ENCODE data around the gene ZAP70. TPM values are rescaled to one million over a fixed set of nuclear protein-coding genes. Genes with fewer than 3 reads are reported as not detected.

The ZAP70 gene
- total RNA-seq, 1 donor = under 0.01 TPM

GRCh38 chr2:97691166-97691565, 22.2 kb upstream of the ZAP70 start:
- no peak overlapping the region for H2AFZ ChIP-seq (ENCODE audit: low read length)
- H3K4me1 ChIP-seq (ENCODE audit: insufficient read depth, low read length) = no peaks in the 10 kb centered on the region
- H3K36me3 ChIP-seq (ENCODE audit: insufficient read depth, low read length) = no peaks in the 10 kb centered on the region
- no peak for TF ChIP-seq CTCF (IDR thresholded peaks at IDR 0.05; ENCODE audit: extremely low read depth, low read depth, low read length)
- H3K79me2 ChIP-seq (ENCODE audit: insufficient read depth, low read length) = no peaks in the 10 kb centered on the region
- H4K20me1 ChIP-seq (ENCODE audit: insufficient read depth, low read length) = no peaks in the 10 kb centered on the region
- DNase-seq (ENCODE audit: insufficient read length, low spot score, missing footprints) = peak; percentile 25
- H3K4me3 ChIP-seq (ENCODE audit: insufficient read depth, low read length) = no peak overlapping the region
- no peak overlapping the region for H3K27ac ChIP-seq (ENCODE audit: low read depth, low read length)
- no peaks in the 10 kb centered on the region for H3K9me3 ChIP-seq (ENCODE audit: low read depth, low read length)
- H3K27me3 ChIP-seq (ENCODE audit: insufficient read depth, low read length) = no peaks in the 10 kb centered on the region
- no peak overlapping the region for H3K4me2 ChIP-seq (ENCODE audit: insufficient read depth, low read length)

GRCh38 chr2:97693476-97693875, 19.9 kb upstream of the ZAP70 start:
- Histone ChIP-seq H3K27me3 (ENCODE audit: insufficient read depth, low read length) (no peaks in the 10 kb centered on the region), H2AFZ (ENCODE audit: low read length) (no peak overlapping the region), H3K4me1 (ENCODE audit: insufficient read depth, low read length) (no peaks in the 10 kb centered on the region), H4K20me1 (ENCODE audit: insufficient read depth, low read length) (no peaks in the 10 kb centered on the region), H3K79me2 (ENCODE audit: insufficient read depth, low read length) (no peaks in the 10 kb centered on the region), H3K4me3 (ENCODE audit: insufficient read depth, low read length) (no peak overlapping the region), H3K27ac (ENCODE audit: low read depth, low read length) (no peak overlapping the region), H3K4me2 (ENCODE audit: insufficient read depth, low read length) (no peak overlapping the region), H3K9me3 (ENCODE audit: low read depth, low read length) (no peaks in the 10 kb centered on the region), H3K36me3 (ENCODE audit: insufficient read depth, low read length) (no peaks in the 10 kb centered on the region)
- DNase-seq (ENCODE audit: insufficient read length, low spot score, missing footprints) = no peak
- no peak for TF ChIP-seq CTCF (IDR thresholded peaks at IDR 0.05; ENCODE audit: extremely low read depth, low read depth, low read length)

- H3K36me3 ChIP-seq (ENCODE audit: insufficient read depth, low read length) = no peaks in the 10 kb centered on the region
- DNase-seq (ENCODE audit: insufficient read length, low spot score, missing footprints) = no peak
- no peak overlapping the region for H2AFZ ChIP-seq (ENCODE audit: low read length)
- no peaks in the 10 kb centered on the region for H3K9me3 ChIP-seq (ENCODE audit: low read depth, low read length)
- H3K4me1 ChIP-seq (ENCODE audit: insufficient read depth, low read length) = no peaks in the 10 kb centered on the region
- H3K4me2 ChIP-seq (ENCODE audit: insufficient read depth, low read length) = no peak overlapping the region
- no peak for TF ChIP-seq CTCF (IDR thresholded peaks at IDR 0.05; ENCODE audit: extremely low read depth, low read depth, low read length)
- H3K79me2 ChIP-seq (ENCODE audit: insufficient read depth, low read length) = no peaks in the 10 kb centered on the region
- H3K27ac ChIP-seq (ENCODE audit: low read depth, low read length) = no peak overlapping the region
- no peaks in the 10 kb centered on the region for H3K27me3 ChIP-seq (ENCODE audit: insufficient read depth, low read length)
- H4K20me1 ChIP-seq (ENCODE audit: insufficient read depth, low read length) = no peaks in the 10 kb centered on the region
- H3K4me3 ChIP-seq (ENCODE audit: insufficient read depth, low read length) = no peak overlapping the region
Measured at GRCh38 chr2:97695744-97696143, 17.6 kb upstream of the ZAP70 start.

GRCh38 chr2:97697252-97698235, 15.8 kb upstream of the ZAP70 start:
- H4K20me1 ChIP-seq (ENCODE audit: insufficient read depth, low read length) = no peaks in the 10 kb centered on the region
- H3K4me3 ChIP-seq (ENCODE audit: insufficient read depth, low read length) = peak overlapping the region; percentile 61
- DNase-seq (ENCODE audit: insufficient read length, low spot score, missing footprints) = peak; percentile 85
- H3K27ac ChIP-seq (ENCODE audit: low read depth, low read length) = no peak overlapping the region
- peak; percentile 94 for TF ChIP-seq CTCF (IDR thresholded peaks at IDR 0.05; ENCODE audit: extremely low read depth, low read depth, low read length)
- H2AFZ ChIP-seq (ENCODE audit: low read length) = peak overlapping the region; percentile 23
- peak overlapping the region; percentile 80 for H3K4me2 ChIP-seq (ENCODE audit: insufficient read depth, low read length)
- H3K4me1 ChIP-seq (ENCODE audit: insufficient read depth, low read length) = peaks cover 11% of the 10 kb centered on the region
- H3K79me2 ChIP-seq (ENCODE audit: insufficient read depth, low read length) = no peaks in the 10 kb centered on the region
- no peaks in the 10 kb centered on the region for H3K9me3 ChIP-seq (ENCODE audit: low read depth, low read length)
- H3K36me3 ChIP-seq (ENCODE audit: insufficient read depth, low read length) = no peaks in the 10 kb centered on the region
- no peaks in the 10 kb centered on the region for H3K27me3 ChIP-seq (ENCODE audit: insufficient read depth, low read length)

Measured in osteoblast (primary cell).